Amniotic stem cell (primary cell): ENCODE data around the gene SAMHD1.
"Not testable (repeated sequence)": the region's sequence is repeated elsewhere in the genome, so short reads cannot be mapped to it uniquely, and the experiment has no call there.

ENCODE experiments used
- DNase-seq: peaks from one replicate; lab custom pipeline; 2025; lab: John Stamatoyannopoulos, UW

Gene SAMHD1

DNA sequence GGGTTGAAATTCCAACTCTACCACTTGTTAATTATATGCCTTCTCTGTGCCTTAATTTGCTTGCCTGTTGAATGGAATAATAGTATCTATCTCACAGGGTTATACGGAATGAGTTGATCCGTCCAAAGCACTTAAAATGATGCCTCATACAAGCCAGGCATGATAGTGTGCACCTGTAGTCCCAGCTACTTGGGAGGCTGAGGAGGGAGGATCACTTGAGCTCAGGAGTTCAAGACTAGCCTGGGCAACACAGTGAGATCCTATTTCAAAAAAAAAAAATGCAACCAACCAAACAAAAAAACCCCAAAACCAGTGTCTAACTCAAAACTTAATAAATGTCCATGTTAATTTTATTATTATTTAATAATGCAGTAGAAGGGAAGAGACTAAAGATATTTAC, 35.3 kb downstream of the SAMHD1 start:
- DNase-seq: no peak

DNA sequence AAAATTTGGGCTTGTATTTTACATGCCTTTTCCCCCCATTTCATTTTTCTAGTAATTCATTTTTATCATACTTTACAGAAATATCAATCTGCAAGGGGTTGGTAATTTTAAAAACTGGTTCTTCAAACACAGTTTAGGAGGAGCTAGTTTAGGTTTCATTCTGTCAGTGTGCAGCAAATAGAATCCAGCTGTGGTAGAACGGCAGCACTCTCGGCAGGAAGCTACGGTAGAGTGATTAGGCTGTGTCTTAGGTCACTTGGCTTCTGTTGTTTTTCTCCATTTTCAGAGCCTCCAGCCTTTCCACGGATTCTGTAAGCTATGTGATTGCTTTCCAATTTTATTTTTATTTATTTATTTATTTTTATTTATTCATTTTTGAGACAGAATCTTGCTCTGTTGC, 42.9 kb downstream of the SAMHD1 start:
- no peak for DNase-seq

GRCh38 chr20:36906086-36906485, 45.4 kb downstream of the SAMHD1 start:
- DNase-seq: not testable (repeated sequence)

- not testable (repeated sequence) for DNase-seq
Observed at GRCh38 chr20:36905566-36905965, 45.9 kb downstream of the SAMHD1 start.

DNA sequence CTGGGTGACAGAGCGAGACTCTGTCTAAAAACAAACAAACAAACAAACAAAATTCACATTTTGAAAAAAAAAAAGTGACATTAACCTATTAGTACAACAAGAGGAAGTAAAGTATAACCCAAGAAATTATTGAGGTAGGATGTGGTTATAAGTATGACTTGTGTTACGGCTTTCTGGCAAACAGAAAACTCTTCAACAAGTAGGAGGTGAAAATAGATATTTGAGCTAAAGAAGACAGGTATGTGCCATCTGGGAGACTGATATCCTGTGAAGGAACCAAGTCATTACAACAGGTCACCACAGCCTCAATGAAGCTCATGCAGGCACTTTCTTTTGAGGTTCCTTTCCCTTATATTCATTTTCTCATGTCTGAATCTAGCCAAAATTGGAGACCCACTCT, 46.8 kb downstream of the SAMHD1 start:
- no peak for DNase-seq

- DNase-seq: no peak
Observed at GRCh38 chr20:36895036-36895435, 56.5 kb downstream of the SAMHD1 start.

- DNase-seq: no peak
Observed at GRCh38 chr20:36893801-36894200, 57.7 kb downstream of the SAMHD1 start.

DNA sequence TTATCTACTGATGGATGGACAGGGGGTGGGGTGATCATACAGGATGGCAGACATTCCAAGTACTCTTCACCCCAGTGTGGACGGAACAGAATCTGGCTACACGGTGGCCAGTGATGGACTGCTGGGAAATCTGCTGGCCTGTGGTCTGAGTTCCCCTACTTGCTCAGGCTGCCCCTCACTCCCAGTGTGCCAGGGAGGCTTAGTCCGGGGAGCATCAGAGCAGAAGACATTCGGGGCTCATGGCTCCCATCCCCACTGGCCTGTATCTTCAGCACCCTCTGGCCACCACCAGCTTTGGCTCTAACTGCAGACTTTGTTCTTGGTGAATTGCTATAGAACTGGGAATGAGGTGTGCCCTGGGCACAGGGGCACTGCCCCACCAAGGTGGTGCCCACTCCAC, 60.3 kb downstream of the SAMHD1 start:
- no peak for DNase-seq

- DNase-seq: no peak
Observed at GRCh38 chr20:36890586-36890985, 60.9 kb downstream of the SAMHD1 start.

GRCh38 chr20:36888880-36889516, 62.5 kb downstream of the SAMHD1 start:
- DNase-seq: no peak

GRCh38 chr20:36887752-36888090, 63.8 kb downstream of the SAMHD1 start:
- no peak for DNase-seq

- DNase-seq: peak; percentile 25
Observed at GRCh38 chr20:36886859-36887751, 64.4 kb downstream of the SAMHD1 start.

DNA sequence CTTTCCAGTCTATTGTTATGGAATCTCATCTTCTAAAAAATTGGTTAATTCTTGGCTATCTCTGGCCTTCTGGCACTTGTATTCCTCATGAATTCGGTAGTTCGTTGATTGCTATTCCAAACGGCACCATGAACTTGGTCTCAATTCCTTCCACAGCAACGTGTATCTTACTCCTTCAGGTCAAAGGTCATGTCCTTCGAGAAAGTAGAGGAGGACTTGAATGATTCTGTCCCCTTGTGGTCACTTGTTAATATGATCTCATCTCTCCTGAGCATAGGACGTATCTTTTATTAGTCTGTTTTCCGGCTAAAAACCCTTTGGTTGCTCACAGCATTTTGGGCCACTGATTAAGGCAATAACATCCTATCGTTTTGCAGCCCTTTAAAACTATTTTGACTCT, 66.2 kb downstream of the SAMHD1 start:
- no peak for DNase-seq

- DNase-seq: no peak
Observed at GRCh38 chr20:36883977-36884535, 67.5 kb downstream of the SAMHD1 start.

GRCh38 chr20:36881888-36882287, 69.6 kb downstream of the SAMHD1 start:
- no peak for DNase-seq

DNA sequence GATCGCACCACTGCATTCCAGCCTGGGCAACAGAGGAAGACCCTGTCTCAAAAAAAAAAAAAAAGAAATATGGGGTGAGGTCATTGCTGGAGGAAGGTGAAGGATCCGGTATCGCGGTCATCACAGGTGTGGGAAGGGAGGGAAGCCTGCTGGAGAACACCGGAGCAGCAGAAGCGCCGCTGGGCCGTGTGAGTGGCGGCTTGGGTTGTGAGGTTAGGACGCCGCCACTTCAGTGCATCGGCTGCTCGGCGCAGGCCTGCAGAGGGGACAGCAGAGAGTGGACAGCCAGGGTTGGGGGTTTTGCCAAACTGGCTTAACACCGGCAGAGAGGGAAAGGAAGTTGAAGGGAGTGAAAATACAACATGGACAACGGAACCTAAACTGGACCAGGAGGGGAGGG, 70.2 kb downstream of the SAMHD1 start:
- no peak for DNase-seq

GRCh38 chr20:36880741-36881250, 70.7 kb downstream of the SAMHD1 start:
- DNase-seq: no peak

GRCh38 chr20:36878941-36879340, 72.6 kb downstream of the SAMHD1 start:
- DNase-seq: no peak

- no peak for DNase-seq
Observed at GRCh38 chr20:36876473-36876833, 75.1 kb downstream of the SAMHD1 start.

- DNase-seq: no peak
Observed at GRCh38 chr20:36875702-36876472, 75.6 kb downstream of the SAMHD1 start, which contains the start of gene TLDC2. TLDC2 (plus strand) TSS chr20:36876138; CDS start chr20:36876175, 37 bp downstream.

DNA sequence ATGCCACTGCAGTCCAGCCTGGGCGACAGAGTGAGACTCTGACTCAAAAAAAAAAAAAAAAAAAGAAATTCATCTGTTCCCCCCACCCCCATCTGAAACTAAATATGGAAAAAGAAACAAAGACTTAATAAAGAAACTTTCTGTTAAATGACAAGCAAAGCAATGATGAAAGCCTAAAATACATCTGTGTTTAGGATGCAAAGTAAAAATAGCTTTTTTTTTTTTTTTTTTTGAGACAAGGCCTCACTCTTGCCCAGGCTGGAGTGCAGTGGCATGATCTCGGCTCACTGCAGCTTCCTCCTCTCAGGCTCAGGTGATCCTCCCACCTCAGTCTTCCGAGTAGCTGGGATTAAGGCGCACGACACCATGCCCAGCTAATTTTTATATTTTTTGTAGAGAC, 76.4 kb downstream of the SAMHD1 start:
- DNase-seq: not testable (repeated sequence)

- no peak for DNase-seq
Observed at GRCh38 chr20:36873498-36874189, 77.9 kb downstream of the SAMHD1 start.
